Measurements from ENCODE around the gene NRIP3.

Gene NRIP3

DNA sequence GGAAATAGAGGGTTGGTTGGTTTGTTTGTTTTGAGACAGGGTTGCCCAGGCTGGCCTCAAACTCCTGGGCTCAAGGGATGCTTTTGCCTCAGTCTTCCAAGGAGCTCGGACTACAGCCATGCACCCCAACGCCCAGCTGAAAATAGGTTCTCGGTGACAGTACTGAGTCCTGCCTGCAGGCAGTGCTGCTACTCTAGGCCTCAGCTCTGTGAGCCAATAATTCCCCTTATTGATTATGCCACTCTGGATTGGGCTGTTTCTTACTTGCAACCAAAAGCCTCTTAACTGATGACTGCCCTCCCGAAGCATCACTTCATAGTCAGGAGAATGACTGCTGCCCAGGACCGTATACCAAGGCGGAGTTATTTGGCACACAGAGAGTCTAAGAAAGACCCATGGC lies 69.9 kb downstream of the NRIP3 start:
- H3K27me3 ChIP-seq (ENCODE audit: insufficient read depth, poor library complexity, severe bottlenecking): no peaks in the 10 kb centered on the region
- H3K4me3 ChIP-seq (replicated peaks; ENCODE audit: insufficient read depth, low read length): no peak overlapping the region
- TF ChIP-seq, protein P1, sequence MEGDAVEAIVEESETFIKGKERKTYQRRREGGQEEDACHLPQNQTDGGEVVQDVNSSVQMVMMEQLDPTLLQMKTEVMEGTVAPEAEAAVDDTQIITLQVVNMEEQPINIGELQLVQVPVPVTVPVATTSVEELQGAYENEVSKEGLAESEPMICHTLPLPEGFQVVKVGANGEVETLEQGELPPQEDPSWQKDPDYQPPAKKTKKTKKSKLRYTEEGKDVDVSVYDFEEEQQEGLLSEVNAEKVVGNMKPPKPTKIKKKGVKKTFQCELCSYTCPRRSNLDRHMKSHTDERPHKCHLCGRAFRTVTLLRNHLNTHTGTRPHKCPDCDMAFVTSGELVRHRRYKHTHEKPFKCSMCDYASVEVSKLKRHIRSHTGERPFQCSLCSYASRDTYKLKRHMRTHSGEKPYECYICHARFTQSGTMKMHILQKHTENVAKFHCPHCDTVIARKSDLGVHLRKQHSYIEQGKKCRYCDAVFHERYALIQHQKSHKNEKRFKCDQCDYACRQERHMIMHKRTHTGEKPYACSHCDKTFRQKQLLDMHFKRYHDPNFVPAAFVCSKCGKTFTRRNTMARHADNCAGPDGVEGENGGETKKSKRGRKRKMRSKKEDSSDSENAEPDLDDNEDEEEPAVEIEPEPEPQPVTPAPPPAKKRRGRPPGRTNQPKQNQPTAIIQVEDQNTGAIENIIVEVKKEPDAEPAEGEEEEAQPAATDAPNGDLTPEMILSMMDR (IDR thresholded peaks at IDR 0.05; ENCODE audit: insufficient read depth, low read length): no peak
- no peak for DNase-seq (ENCODE audit: low read depth in 1 of 2, low spot score in 1 of 2)
- no peak overlapping the region for H3K27ac ChIP-seq (replicated peaks)

DNA sequence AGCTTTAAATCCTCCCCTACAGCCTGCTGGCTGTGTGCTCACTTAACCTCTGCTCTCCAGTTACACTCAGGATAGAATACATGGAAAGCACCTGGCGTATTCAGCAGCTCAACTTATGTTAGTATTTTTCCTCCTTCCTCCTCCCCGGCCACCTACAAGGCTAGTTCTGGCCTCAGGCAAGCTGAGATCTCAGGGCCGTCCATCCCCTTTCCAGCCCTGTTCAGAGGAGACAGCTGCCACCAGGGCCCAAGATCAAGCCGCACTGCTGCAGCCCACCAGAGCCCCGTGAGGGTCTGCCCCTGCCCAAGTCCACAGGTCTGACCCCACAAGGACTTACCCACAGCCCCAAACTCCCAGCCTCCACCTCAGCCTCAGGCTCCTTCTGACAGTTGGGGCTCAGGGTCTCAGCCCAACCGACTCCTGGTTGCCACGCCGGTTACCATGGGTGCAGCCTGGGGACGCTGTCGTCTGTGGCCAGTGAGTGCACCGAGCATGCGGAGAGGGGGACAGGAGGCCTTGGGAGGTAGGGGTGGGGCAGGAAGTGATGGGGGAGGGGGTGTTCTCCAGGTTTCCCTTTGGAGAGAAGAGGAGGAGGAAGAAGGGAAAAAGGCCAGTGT lies 71.1 kb downstream of the NRIP3 start, which contains the start of gene C11orf16:
C11orf16 (minus strand) TSS at position 384 of the 617 bp plus-strand sequence. CDS start 639 bp downstream, outside the sequence.
- Histone ChIP-seq H3K27me3 (ENCODE audit: insufficient read depth, poor library complexity, severe bottlenecking) (no peaks in the 10 kb centered on the region), H3K4me3 (replicated peaks; ENCODE audit: insufficient read depth, low read length) (no peak within 1 kb of the TSS), H3K27ac (replicated peaks) (no peak within 1 kb of the TSS)
- DNase-seq (ENCODE audit: low read depth in 1 of 2, low spot score in 1 of 2): no peak
- no peak for TF ChIP-seq GABPA (IDR thresholded peaks at IDR 0.05; ENCODE audit: low read depth)
